HL-60/S4 treated with retinoic acid at 250 ng/mL for 4 days and 3 days (cell line): Measurements from ENCODE around the gene RHBDL1.

Experiments
- in situ Hi-C: fragments of 300-500 bp; cut with MboI; formaldehyde crosslinking; loops from 2 replicates; pipeline ENCODE4 v1.7.0; 2022; ENCODE audit warnings: low sequenced_read_pairs

Gene RHBDL1

DNA sequence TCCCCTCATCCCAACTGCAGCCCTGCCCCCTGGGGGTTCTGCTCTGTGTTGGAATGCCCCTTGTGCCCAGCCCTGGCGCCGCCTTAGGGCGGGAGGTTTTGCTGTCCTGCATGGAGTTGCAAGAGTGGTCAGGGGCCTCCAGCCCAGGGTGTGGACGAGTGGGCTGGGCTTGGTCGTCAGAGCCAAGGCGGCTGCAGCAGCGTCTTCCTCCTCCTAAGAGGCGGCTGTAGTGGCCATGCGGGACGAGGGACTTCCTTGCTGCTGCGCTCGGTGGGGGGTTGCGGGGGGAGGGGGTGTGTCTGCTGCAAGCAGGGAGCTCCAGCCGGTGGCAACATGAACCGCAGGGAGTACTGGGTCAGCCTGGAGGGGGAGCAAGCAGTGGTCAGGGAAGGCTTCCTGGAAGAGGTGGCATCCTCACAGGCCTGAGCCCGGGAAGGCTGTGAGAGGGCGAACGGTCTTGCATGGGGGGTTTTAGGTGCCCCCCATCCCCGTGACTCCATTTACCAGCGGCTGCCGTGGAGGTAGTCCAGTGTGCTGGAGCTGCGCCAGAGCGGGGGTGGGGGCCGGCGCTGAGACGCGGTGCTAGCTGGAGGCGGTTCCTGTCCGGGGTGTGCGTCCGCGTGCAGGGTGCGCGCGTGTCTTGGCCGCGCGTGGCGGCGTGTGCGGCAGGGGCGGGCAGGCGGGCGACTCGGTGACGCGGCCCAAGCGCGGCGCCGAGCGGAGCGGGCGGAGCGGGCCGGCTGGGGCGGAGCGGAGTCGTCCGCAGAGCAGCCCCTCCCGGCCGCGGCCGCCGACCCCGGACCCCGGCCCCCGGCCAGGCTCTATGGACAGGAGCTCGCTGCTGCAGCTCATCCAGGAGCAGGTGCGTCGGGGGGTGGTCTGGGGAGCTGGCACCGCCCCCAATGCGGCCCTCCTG is at the start of gene RHBDL1:
Gene RHBDL1 (plus strand): TSS at position 704 of the 916 bp plus-strand sequence. CDS start 120 bp downstream, at position 824.
- in situ Hi-C loops, result no loop called here

DNA sequence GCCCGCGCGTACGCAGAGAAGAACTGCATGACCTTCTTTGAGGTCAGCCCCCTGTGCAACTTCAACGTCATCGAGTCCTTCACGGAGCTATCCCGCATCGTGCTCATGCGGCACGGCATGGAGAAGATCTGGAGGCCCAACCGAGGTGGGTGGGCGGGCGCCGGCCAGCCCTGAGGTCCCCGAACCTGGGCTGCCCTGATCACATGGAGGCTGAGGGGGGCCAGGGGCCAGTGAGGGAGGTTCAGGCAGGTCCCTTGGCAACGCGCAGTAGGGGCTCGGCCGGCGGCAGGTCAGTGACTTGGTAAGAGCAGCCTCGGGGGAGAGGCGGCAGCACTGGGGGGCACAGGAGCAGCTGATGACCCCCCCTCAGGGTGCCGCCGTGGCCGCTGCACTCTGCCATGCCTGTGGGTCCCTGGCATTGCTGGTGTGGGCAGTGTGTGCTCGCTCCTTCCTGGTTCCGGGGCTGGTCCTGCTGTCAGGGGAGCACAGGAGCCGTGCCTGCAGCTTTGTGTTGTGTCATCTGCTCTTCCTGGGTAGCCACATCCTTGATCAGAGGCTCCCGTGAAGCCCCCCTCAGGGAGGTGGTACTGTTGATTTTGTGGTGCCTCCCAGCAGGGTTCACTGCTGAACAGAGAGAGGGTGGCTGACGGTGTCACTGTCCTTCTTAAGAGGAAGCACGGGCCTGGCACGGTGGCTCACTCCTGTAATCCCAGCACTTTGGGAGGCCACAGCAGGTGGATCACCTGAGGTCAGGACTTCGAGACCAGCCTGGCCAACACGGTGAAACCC is 49.3 kb upstream of the RHBDL1 start:
- in situ Hi-C loops, result no loop called here

DNA sequence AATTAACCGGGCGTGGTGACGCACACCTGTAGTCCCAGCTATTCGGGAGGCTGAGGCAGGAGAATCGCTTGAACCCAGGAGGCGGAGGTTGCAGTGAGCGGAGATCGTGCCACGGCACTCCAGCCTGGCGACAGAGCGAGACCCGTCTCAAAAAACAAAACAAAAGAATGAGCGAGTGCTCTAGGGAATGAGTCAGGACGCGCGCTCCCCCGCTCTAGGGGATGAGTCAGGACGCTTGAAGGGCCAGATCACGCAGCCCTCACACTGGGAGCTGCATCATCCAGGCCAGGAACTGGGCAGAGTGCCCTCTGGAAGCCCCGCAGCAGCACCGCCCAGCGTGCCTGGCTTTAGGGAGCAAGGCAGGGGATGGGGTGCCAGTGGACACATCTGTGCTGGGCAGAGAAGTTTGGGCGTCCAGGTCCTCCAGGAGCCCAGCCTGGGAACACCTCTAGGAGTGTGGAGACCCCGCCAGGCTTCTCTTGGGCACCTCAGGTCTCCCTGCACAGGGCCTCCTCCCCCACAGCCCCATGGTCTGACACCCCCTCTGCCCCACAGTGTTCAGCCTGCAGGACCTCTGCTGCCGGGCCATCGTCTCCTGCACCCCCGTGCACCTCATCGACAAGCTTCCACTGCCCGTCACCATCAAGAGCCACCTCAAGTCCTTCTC is 48.6 kb upstream of the RHBDL1 start:
- in situ Hi-C loops, result no loop called here

DNA sequence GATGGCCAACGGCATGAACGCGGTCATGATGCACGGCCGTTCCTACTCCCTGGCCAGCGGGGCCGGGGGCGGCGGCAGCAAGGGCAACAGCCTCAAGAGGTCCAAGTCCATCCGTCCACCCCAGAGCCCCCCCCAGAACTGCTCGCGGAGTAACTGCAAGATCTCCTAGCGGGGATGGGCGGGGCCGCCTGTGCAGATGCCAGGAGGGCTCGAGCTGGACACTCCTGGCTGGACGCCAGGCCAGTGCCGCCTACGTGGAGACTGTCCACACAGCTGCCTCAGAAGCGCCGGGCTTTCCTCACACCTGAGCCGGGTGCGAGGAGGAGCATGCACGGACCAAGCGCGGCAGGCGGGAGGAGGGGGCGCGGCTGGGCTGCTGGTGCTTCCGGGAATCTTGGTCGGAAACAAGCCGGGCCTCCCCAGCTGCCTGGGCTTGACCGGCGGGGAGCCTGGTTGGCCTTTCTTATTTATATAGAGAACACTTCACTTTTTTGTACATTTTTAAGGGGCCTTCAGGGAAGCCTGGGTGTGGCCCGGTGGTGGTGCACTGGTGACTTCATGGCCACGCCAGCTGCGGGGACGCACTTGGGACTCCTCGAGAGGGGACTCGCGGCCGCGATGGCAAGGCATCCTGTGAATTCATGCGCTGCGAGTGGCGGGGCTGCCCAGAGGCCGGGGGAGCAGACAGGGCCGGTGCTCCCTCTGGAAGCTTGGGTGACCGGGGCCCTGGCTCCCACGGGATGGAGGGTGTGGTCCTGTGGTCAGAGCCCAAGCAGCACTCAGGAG is 47.8 kb upstream of the RHBDL1 start:
- in situ Hi-C loops, result no loop called here

DNA sequence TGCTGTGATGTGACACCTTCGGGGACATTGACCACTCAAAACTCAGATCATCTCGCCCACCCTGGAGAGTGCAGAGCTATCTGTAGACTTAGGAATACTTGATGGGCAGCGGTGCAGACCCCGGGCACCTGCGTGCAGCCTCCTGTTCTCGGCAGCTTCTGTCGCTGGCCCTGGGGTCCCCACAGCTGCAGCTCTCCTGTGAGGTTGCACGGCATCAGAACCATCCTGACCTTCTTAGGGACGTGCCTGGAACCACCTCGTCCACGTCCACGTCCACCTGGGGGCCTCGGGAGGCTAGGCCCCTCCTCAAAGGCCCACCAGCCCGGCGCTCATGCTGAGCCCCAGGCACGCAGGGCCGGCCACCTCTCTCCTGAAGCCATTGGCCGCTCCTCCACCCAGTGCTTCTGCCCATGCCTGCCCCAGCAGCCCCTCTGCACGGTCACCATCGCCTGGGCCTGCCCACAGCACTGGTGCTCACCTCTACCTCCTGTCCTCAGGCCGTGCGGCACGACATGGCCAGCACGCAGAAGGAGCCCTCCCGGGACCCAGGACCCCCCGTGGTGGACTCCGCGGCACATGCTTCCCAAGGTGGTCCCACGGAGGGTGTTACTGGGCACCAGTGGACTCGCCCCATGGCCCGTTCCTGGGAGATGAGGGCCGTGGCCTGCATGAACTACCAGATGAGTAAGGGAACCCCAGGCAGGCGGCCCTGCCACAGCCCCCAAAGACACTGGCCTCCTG is 47.0 kb upstream of the RHBDL1 start:
- in situ Hi-C loops, result no loop called here

DNA sequence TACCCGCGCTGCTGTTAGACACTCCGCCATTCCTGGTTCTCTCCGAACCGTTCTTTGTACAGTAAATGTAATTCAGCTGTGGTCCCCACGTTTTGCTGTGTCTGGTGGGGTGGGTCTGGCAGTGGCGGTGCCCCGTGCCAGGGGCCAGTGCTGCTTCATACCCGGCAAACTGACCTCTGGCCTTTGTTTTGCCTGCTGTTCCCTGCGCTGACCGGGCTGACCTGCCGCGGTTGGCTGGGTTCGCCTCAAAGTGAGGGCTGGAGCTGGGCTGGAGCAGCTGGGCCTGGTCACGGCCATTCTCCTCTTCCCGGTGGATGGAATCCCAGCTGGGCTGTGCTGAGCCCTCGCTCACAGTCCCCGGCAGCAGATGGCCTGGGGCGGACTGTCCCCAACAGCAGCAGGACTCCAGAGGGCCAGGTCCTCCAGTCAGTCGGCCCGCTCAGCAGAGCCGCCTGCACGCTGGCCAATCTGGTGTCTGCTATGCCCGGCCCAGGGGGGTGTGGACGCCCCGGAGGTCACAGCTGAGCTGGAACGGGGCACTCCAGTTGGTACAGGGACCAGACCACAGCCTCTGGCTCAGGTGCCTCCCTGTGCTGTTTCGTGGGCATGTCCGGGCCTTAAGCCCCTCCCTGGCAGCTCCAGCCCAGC is 46.2 kb upstream of the RHBDL1 start:
- in situ Hi-C loops, result no loop called here

DNA sequence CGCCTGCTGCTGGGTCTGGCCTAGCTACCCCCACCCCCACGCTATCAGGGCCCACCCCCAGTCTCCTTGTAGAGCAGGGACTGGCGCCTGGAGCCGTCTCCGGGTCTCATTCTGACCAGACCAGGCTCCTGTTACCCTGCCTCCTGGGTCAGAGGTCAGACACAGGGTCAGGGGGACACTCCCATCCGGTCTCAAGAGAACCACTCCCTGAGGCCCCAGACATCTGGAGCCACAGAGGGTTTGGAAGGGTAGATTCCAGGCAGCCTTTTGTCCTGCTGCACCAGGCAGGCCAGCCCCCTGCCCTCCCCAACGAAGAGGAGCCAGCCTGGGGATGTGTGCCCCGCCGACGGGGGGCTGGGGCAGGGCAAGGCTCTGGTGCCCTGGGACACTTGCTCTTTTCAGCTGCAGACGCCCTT is 45.6 kb upstream of the RHBDL1 start:
- in situ Hi-C loops, result no loop called here

DNA sequence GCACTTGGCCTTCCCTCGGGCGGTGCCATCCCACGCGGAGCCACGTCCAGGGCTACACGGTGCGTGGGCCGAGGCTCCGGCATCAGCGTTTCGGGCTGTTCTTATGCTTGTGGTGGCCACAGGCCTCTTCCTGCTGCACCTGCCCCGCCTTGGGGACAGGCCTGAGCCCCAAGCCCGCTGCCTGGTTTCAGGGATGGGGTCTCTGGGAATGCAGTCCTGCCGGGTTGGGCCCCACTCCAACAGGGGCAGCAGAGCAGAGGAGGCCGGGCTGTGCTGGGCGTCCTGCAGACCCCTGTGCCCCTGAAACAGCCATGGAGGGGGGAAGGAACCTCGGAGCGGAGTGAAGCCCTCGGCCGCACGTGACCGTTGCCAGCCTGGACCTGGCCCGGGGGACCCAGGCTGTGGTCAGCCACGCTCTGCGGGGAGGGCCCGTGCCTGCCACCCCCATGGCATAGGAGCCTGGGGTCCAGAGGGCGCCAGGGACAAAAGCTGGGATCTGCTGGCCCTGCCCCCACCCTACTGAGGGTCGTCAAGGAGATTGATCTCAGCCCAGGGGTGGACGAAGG is 45.1 kb upstream of the RHBDL1 start:
- in situ Hi-C loops, result no loop called here

DNA sequence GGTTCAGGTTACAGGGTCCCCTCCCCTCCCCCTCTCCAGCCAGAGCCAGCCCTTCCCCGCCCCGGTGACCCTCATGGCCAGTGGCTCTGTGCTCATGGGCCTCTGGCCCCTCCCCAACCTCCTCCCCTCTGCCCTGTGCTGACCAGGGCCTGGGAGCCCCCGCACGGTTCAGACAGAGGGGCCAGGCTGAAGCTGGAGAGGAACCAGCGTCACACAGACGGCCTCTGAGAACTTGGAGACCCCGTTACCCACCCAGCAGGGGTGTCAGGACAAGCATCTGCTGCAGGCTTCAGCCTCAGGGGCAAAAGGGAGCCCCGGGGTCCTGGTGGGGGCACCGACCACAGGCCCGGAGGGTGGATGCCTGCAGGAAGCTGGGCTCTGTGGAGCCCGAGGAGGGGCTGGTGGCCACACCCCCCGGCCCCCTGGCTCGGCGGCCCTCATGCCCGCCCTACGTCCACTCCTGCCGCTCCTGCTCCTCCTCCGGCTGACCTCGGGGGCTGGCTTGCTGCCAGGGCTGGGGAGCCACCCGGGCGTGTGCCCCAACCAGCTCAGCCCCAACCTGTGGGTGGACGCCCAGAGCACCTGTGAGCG is 44.6 kb upstream of the RHBDL1 start, which contains the start of gene WFIKKN1:
Gene WFIKKN1 (plus strand): TSS at position 171 of the 591 bp plus-strand sequence. CDS start 269 bp downstream, at position 440.
- in situ Hi-C loops, result no loop called here

DNA sequence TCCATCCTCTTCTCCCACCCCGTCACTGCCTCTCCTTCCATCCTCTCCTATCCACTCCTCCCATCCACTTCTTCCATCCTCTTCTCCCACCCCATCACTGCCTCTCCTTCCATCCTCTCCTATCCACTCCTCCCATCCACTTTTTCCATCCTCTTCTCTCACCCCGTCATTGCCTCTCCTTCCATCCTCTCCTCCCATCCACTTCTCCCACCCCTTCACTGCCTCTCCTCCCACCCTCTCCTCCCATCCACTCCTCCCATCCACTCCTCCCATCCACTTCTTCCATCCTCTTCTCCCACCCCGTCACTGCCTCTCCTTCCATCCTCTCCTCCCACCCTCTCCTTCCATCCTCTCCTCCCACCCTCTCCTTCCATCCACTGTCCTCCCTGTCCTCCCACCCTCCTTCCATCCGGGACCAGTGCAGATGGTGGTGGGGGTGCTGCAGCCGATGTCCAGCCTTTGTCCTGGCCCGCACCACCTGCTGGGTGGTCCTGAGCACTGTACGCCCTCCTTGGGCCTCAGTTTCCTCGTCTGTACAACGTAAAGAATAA is 43.6 kb upstream of the RHBDL1 start:
- in situ Hi-C loops, result no loop called here

DNA sequence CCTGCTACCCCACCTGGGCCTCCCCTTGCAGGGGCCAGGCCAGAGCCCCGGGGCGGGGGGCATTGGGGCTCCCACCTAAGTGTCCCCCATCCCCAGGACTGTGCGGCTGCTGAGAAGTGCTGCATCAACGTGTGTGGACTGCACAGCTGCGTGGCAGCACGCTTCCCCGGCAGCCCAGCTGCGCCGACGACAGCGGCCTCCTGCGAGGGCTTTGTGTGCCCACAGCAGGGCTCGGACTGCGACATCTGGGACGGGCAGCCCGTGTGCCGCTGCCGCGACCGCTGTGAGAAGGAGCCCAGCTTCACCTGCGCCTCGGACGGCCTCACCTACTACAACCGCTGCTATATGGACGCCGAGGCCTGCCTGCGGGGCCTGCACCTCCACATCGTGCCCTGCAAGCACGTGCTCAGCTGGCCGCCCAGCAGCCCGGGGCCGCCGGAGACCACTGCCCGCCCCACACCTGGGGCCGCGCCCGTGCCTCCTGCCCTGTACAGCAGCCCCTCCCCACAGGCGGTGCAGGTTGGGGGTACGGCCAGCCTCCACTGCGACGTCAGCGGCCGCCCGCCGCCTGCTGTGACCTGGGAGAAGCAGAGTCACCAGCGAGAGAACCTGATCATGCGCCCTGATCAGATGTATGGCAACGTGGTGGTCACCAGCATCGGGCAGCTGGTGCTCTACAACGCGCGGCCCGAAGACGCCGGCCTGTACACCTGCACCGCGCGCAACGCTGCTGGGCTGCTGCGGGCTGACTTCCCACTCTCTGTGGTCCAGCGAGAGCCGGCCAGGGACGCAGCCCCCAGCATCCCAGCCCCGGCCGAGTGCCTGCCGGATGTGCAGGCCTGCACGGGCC is 42.8 kb upstream of the RHBDL1 start:
- in situ Hi-C loops, result no loop called here

DNA sequence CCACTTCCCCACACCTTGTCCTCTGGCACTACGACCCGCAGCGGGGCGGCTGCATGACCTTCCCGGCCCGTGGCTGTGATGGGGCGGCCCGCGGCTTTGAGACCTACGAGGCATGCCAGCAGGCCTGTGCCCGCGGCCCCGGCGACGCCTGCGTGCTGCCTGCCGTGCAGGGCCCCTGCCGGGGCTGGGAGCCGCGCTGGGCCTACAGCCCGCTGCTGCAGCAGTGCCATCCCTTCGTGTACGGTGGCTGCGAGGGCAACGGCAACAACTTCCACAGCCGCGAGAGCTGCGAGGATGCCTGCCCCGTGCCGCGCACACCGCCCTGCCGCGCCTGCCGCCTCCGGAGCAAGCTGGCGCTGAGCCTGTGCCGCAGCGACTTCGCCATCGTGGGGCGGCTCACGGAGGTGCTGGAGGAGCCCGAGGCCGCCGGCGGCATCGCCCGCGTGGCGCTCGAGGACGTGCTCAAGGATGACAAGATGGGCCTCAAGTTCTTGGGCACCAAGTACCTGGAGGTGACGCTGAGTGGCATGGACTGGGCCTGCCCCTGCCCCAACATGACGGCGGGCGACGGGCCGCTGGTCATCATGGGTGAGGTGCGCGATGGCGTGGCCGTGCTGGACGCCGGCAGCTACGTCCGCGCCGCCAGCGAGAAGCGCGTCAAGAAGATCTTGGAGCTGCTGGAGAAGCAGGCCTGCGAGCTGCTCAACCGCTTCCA is 42.0 kb upstream of the RHBDL1 start:
- in situ Hi-C loops, result no loop called here

DNA sequence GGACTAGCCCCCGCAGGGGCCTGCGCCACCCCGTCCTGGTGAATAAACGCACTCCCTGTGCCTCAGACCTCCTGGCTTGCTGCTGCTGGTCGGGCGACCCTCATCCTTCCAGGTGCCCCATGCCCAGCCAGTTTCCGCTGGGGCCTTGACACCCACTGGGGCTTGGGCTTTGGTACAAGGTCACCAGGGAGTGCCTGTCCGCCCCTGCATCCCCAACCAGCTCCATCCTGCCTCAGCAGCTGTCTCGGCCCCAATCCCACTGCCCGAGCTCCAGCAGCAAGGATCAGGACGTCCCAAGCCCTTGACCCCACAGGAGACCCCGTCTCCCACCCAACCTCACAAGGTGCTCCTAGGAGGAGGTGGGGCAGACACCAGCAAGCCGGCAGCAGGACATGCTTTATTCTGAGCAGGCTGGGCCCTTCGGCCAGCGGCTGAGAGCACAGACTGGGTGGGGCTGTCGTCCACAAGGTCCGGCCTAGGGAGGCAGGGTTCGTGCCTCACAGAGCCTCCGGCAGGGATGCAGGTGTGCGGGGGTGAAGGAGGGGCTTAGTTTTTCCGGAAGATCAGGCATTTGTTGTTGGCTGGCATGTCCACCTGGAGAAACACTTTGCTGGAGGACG is 41.3 kb upstream of the RHBDL1 start:
- in situ Hi-C loops, result no loop called here

DNA sequence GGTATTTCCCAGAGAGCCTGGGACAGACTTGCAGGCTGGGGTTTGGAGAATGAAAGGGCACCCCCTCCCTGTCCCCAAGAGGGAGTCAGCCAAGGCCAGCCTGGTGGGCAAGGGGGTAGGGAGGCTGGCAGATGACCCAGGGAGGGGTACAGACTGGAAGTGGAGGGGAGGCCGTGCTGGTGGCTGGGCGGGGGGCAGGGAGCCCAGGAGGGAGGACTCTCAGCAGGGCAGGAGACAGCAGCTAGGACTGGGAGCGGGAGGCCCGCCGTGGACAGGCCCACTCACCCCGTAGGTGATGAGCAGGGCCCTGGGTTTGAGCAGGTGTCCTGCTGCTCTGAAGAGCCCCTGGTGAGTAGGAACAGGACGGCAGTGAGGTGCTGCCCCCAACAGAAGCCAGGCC is 40.5 kb upstream of the RHBDL1 start:
- in situ Hi-C loops, result no loop called here

DNA sequence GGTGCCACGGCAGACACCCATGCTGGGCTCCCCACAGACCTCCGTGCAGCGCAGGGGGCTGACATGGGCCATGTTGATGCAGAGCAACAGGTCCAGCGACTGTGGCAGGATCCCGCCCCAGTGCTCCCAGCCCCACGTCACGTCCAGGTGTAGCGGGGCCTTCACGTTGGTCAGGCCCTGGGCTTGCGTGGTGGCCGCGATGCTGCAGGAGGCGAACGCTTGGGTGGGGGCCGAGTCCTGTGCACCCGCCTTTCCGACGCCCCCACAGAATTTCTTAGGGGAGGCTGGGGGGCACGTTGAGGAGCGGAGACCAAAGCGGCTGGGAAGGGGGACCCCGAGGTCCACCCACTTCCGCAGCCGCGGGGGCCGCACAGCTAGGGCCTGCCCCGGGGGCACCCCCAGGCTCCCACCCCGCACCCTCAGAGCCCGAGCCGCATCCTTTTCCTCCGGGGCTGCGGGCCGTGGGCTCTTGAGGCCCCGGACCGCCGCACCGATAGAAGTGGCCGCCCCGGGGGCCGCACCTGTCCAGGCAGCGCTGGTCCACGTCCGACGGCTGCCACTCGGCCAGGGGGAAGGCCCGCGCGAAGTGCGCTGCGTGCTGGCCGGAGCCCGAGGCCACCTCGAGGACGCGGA is 39.8 kb upstream of the RHBDL1 start:
- in situ Hi-C loops, result no loop called here
